NT2/D1 (cell line): Measurements from ENCODE around the gene HFM1.
"Not testable (repeated sequence)": the region's sequence is repeated elsewhere in the genome, so short reads cannot be mapped to it uniquely, and the experiment has no call there.

Experiments
- SUZ12 ChIP-seq: IDR thresholded peaks from 2 replicates; pipeline ENCODE4 v1.6.1; 2011; ENCODE audit not compliant: insufficient read length, insufficient read depth; ENCODE audit errors: extremely low read depth
- YY1 ChIP-seq: IDR thresholded peaks from 2 replicates; pipeline ENCODE4 v1.6.1; 2011; ENCODE audit not compliant: insufficient read length, insufficient read depth
- ZNF274 ChIP-seq: IDR thresholded peaks from 2 replicates; pipeline ENCODE4 v1.6.1; 2011; ENCODE audit warnings: mild to moderate bottlenecking, low read depth, low read length

DNA sequence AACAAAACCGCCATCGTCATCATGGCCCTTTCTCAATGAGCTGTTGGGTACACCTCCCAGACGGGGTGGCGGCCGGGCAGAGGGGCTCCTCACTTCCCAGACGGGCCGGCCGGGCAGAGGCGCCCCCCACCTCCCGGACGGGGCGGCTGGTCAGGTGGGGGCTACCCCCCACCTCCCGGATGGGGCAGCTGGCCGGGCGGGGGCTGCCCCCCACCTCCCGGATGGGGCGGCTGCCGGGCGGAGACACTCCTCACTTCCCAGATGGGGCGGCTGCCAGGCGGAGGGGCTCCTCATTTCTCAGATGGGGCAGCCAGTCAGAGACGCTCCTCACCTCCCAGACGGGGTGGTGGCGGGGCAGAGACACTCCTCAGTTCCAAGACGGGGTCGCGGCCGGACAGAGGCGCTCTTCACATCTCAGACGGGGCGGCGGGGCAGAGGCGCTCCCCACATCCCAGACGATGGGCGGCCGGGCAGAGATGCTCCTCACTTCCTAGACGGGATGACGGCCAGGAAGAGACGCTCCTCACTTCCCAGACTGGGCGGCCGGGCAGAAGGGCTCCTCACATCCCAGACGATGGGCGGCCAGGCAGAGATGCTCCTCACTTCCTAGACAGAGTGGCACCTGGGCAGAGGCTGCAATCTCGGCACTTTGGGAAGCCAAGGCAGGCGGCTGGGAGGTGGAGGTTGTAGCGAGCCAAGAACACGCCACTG lies 115.6 kb downstream of the HFM1 start:
- not testable (repeated sequence) for TF ChIP-seq SUZ12, ZNF274, YY1
